HG03378 (cell line): ENCODE measurements around the gene COA3.

Experiments
- ATAC-seq: cut with Tn5 transposase; IDR thresholded peaks from one replicate; pipeline ENCODE4 v1.9.1; 2021; ENCODE audit warnings: mild to moderate bottlenecking, moderate library complexity; ENCODE audit not compliant: unreplicated experiment

The COA3 gene

GRCh38 chr17:42754782-42755181 lies 43.7 kb downstream of the COA3 start:
- no peak for ATAC-seq

DNA sequence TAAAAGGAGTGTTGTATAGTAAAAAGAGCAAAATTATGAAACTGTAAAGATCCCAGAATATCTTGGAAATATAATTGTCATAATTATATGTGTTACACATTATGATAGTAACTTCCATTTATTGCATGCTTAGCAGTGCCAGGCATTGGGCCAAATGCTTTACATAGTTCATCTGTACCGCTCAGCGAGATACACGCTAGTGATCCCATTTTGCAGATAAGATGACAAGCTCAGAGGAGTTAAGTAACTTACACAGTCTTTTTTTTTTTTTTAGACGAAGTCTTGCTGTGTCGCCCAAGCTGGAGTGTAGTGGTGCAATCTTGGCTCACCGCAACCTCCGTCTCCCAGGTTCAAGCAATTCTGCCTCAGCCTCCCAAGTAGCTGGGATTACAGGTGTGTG lies 46.9 kb downstream of the COA3 start:
- ATAC-seq: no peak

DNA sequence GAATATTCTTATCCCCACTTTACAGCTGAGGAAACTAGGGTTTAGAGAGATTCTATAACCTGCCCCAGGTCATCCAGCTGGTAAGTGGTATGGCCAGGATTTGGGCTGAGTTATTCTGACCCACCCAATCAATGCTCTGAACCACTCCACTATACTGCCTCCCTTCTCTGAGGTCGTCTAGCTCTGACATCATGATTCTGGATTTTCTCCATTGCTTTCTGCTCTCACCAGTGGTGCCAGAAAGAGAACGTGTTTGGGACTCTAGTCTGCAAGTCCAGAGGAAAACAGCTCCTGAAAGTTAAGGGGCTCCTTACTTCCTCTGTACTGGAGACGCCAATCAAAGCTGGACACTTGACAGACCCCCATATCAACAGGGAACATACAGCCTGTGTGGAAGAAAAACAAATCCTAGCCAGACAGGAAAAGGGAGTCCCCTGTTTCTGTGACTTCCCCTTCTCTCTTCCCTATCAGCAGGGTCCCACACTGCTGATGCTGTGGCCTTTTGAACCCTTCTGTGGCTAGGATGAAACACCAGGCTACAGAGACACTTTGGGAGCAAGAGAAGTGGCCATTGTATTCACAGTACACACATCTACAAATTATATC lies 47.7 kb downstream of the COA3 start:
- ATAC-seq: no peak

- ATAC-seq: no peak
Measured at GRCh38 chr17:42748908-42749798, 49.4 kb downstream of the COA3 start.

DNA sequence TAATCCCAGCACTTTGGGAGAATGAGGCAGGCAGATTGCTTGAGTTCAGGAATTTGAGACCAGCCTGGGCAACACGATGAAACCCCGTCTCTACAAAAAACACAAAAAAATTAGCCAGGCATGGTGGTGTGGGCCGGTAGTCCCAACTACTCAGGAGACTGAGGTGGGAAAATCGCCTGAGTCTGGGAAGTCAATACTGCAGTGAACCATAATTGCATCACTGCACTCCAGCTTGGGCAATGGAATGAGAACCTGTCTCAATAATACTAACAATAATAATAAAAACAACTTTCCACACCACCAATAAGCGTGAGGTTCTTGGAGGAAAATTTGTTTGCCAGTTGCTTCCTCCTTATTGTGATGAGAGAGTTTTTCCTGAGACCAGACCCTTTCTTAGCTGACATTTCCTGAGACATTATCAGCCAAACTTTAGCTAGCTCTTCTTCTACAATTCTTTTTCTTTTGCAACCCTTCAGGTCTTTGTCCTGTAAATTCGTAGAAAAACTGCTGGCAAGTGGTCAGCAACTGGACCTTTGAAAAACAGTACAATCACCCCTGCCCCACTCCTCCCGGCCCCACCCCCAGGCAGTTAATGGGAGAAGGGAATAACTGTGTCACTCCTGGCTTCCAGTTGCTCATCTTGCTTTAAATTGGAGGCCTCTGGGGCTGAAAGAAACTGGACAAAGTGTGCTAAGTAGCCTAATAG lies 50.1 kb downstream of the COA3 start:
- ATAC-seq: no peak
